ENCODE data around the gene IRS2. TPM values are rescaled to one million over a fixed set of nuclear protein-coding genes. Genes with fewer than 3 reads are reported as not detected.
"Not testable (repeated sequence)": the region's sequence is repeated elsewhere in the genome, so short reads cannot be mapped to it uniquely, and the experiment has no call there.

The IRS2 gene
- polyA plus RNA-seq (2013): 8.9 TPM

- peak; percentile 95 to 98 (median 97) for DNase-seq
- 0% methylated on average over 36 of the region's 98 CpGs for WGBS (ENCODE audit: insufficient coverage)
- Histone ChIP-seq H3K27ac (ENCODE audit: insufficient read depth in 1 of 2, low read depth in 1 of 2, low read length in 2 of 2, poor library complexity in 1 of 2, severe bottlenecking in 2 of 2) (peak within 1 kb of the TSS in 1 of 2 experiments; percentile 43), H3K4me3 (ENCODE audit: control insufficient read depth in 1 of 7, extremely low read depth in 1 of 7, insufficient read depth in 4 of 7, low read depth in 2 of 7, low read length in 6 of 7) (peak within 1 kb of the TSS; percentile 67 to 86 (median 77)), H3K27me3 (replicated peaks in 2 of 5; ENCODE audit: control insufficient read depth in 4 of 5, insufficient read depth in 5 of 5, low read length in 4 of 5) (peaks cover 0 to 9% (median 5%) of the 10 kb centered on the region in 5 experiments), H3K36me3 (ENCODE audit: control insufficient read depth in 4 of 4, insufficient read depth in 4 of 4, low read length in 3 of 4) (peaks cover 2 to 24% (median 9%) of the 10 kb centered on the region in 4 experiments), H3K9me3 (ENCODE audit: control extremely low read depth in 1 of 5, control insufficient read depth in 4 of 5, insufficient read depth in 2 of 5, low read depth in 1 of 5, low read length in 4 of 5) (no peaks in the 10 kb centered on the region), H3K4me1 (ENCODE audit: control extremely low read depth in 1 of 4, control insufficient read depth in 4 of 4, insufficient read depth in 4 of 4, low read length in 3 of 4) (peaks cover 0 to 29% (median 21%) of the 10 kb centered on the region in 4 experiments)
- ChIA-PET POLR2A (no interaction called here), CTCF (no interaction called here)
Observed at GRCh38 chr13:109786457-109787134, at the start of gene IRS2. TSS of gene IRS2 (minus strand) at chr13:109786583. CDS start at chr13:109786053, 530 bp downstream.

- POLR2A ChIA-PET: no interaction called here
- H3K36me3 ChIP-seq (ENCODE audit: control insufficient read depth in 4 of 4, insufficient read depth in 4 of 4, low read length in 3 of 4): no peaks in the 10 kb centered on the region
- DNase-seq: no peak
- no peak overlapping the region for H3K27ac ChIP-seq (ENCODE audit: insufficient read depth in 1 of 2, low read depth in 1 of 2, low read length in 2 of 2, poor library complexity in 1 of 2, severe bottlenecking in 2 of 2)
- WGBS (ENCODE audit: insufficient coverage): 89% methylated on average over 8 of the region's 16 CpGs
- peaks cover 3 to 6% (median 5%) of the 10 kb centered on the region in 4 experiments for H3K4me1 ChIP-seq (ENCODE audit: control extremely low read depth in 1 of 4, control insufficient read depth in 4 of 4, insufficient read depth in 4 of 4, low read length in 3 of 4)
- no peak overlapping the region for H3K4me3 ChIP-seq (ENCODE audit: control insufficient read depth in 1 of 7, extremely low read depth in 1 of 7, insufficient read depth in 4 of 7, low read depth in 2 of 7, low read length in 6 of 7)
- CTCF ChIA-PET: no interaction called here
- peaks cover 0 to 3% (median 0%) of the 10 kb centered on the region in 5 experiments for H3K9me3 ChIP-seq (ENCODE audit: control extremely low read depth in 1 of 5, control insufficient read depth in 4 of 5, insufficient read depth in 2 of 5, low read depth in 1 of 5, low read length in 4 of 5)
- peaks cover 0 to 7% (median 2%) of the 10 kb centered on the region in 5 experiments for H3K27me3 ChIP-seq (replicated peaks in 2 of 5; ENCODE audit: control insufficient read depth in 4 of 5, insufficient read depth in 5 of 5, low read length in 4 of 5)
Observed at GRCh38 chr13:109834973-109835720, 48.8 kb upstream of the IRS2 start.

GRCh38 chr13:109833940-109834339 lies 47.6 kb upstream of the IRS2 start:
- ChIA-PET POLR2A (no interaction called here), CTCF (no interaction called here)
- Histone ChIP-seq H3K9me3 (ENCODE audit: control extremely low read depth in 1 of 5, control insufficient read depth in 4 of 5, insufficient read depth in 2 of 5, low read depth in 1 of 5, low read length in 4 of 5) (peaks cover 0 to 3% (median 0%) of the 10 kb centered on the region in 5 experiments), H3K27me3 (replicated peaks in 2 of 5; ENCODE audit: control insufficient read depth in 4 of 5, insufficient read depth in 5 of 5, low read length in 4 of 5) (peaks cover 0 to 7% (median 2%) of the 10 kb centered on the region in 5 experiments), H3K4me3 (ENCODE audit: control insufficient read depth in 1 of 7, extremely low read depth in 1 of 7, insufficient read depth in 4 of 7, low read depth in 2 of 7, low read length in 6 of 7) (no peak overlapping the region), H3K36me3 (ENCODE audit: control insufficient read depth in 4 of 4, insufficient read depth in 4 of 4, low read length in 3 of 4) (no peaks in the 10 kb centered on the region), H3K4me1 (ENCODE audit: control extremely low read depth in 1 of 4, control insufficient read depth in 4 of 4, insufficient read depth in 4 of 4, low read length in 3 of 4) (no peaks in the 10 kb centered on the region), H3K27ac (ENCODE audit: insufficient read depth in 1 of 2, low read depth in 1 of 2, low read length in 2 of 2, poor library complexity in 1 of 2, severe bottlenecking in 2 of 2) (no peak overlapping the region)
- 100% methylated on average over 3 of the region's 5 CpGs for WGBS (ENCODE audit: insufficient coverage)
- no peak for DNase-seq

- Histone ChIP-seq H3K4me1 (ENCODE audit: control extremely low read depth in 1 of 4, control insufficient read depth in 4 of 4, insufficient read depth in 4 of 4, low read length in 3 of 4) (no peaks in the 10 kb centered on the region), H3K27me3 (replicated peaks in 2 of 5; ENCODE audit: control insufficient read depth in 4 of 5, insufficient read depth in 5 of 5, low read length in 4 of 5) (peaks cover 0 to 7% (median 2%) of the 10 kb centered on the region in 5 experiments), H3K9me3 (ENCODE audit: control extremely low read depth in 1 of 5, control insufficient read depth in 4 of 5, insufficient read depth in 2 of 5, low read depth in 1 of 5, low read length in 4 of 5) (peaks cover 0 to 3% (median 0%) of the 10 kb centered on the region in 5 experiments), H3K4me3 (ENCODE audit: control insufficient read depth in 1 of 7, extremely low read depth in 1 of 7, insufficient read depth in 4 of 7, low read depth in 2 of 7, low read length in 6 of 7) (no peak overlapping the region), H3K36me3 (ENCODE audit: control insufficient read depth in 4 of 4, insufficient read depth in 4 of 4, low read length in 3 of 4) (no peaks in the 10 kb centered on the region), H3K27ac (ENCODE audit: insufficient read depth in 1 of 2, low read depth in 1 of 2, low read length in 2 of 2, poor library complexity in 1 of 2, severe bottlenecking in 2 of 2) (no peak overlapping the region)
- ChIA-PET POLR2A (no interaction called here), CTCF (no interaction called here)
- WGBS (ENCODE audit: insufficient coverage): no CpG with 5 or more reads among the region's 5 CpGs
- DNase-seq: no peak
Observed at GRCh38 chr13:109833071-109833470, 46.7 kb upstream of the IRS2 start.

GRCh38 chr13:109828591-109829316 lies 42.4 kb upstream of the IRS2 start:
- WGBS (ENCODE audit: insufficient coverage): 94% methylated on average over 10 of the region's 11 CpGs
- DNase-seq; H3K4me1 ChIP-seq (ENCODE audit: control extremely low read depth in 1 of 4, control insufficient read depth in 4 of 4, insufficient read depth in 4 of 4, low read length in 3 of 4); H3K27ac ChIP-seq (ENCODE audit: insufficient read depth in 1 of 2, low read depth in 1 of 2, low read length in 2 of 2, poor library complexity in 1 of 2, severe bottlenecking in 2 of 2); H3K4me3 ChIP-seq (ENCODE audit: control insufficient read depth in 1 of 7, extremely low read depth in 1 of 7, insufficient read depth in 4 of 7, low read depth in 2 of 7, low read length in 6 of 7); POLR2A ChIA-PET; H3K27me3 ChIP-seq (replicated peaks in 2 of 5; ENCODE audit: control insufficient read depth in 4 of 5, insufficient read depth in 5 of 5, low read length in 4 of 5); H3K9me3 ChIP-seq (ENCODE audit: control extremely low read depth in 1 of 5, control insufficient read depth in 4 of 5, insufficient read depth in 2 of 5, low read depth in 1 of 5, low read length in 4 of 5); H3K36me3 ChIP-seq (ENCODE audit: control insufficient read depth in 4 of 4, insufficient read depth in 4 of 4, low read length in 3 of 4): not testable (repeated sequence)
- CTCF ChIA-PET: interaction anchor here (0.6 kb wide), 1 partner anchor 21 kb away, joined by 3 read pairs; no protein-coding TSS in a partner anchor

- H3K27me3 ChIP-seq (replicated peaks in 2 of 5; ENCODE audit: control insufficient read depth in 4 of 5, insufficient read depth in 5 of 5, low read length in 4 of 5): peaks cover 0 to 22% (median 6%) of the 10 kb centered on the region in 5 experiments
- WGBS (ENCODE audit: insufficient coverage): no CpG with 5 or more reads among the region's 6 CpGs
- H3K9me3 ChIP-seq (ENCODE audit: control extremely low read depth in 1 of 5, control insufficient read depth in 4 of 5, insufficient read depth in 2 of 5, low read depth in 1 of 5, low read length in 4 of 5); CTCF ChIA-PET; POLR2A ChIA-PET; H3K4me3 ChIP-seq (ENCODE audit: control insufficient read depth in 1 of 7, extremely low read depth in 1 of 7, insufficient read depth in 4 of 7, low read depth in 2 of 7, low read length in 6 of 7); H3K36me3 ChIP-seq (ENCODE audit: control insufficient read depth in 4 of 4, insufficient read depth in 4 of 4, low read length in 3 of 4); H3K27ac ChIP-seq (ENCODE audit: insufficient read depth in 1 of 2, low read depth in 1 of 2, low read length in 2 of 2, poor library complexity in 1 of 2, severe bottlenecking in 2 of 2); DNase-seq; H3K4me1 ChIP-seq (ENCODE audit: control extremely low read depth in 1 of 4, control insufficient read depth in 4 of 4, insufficient read depth in 4 of 4, low read length in 3 of 4): not testable (repeated sequence)
Observed at GRCh38 chr13:109823201-109823600, 36.8 kb upstream of the IRS2 start.

Measured in common myeloid progenitor, CD34-positive (primary cell).